DMS79 treated with DMSO at 0.1 percent for 48 hours (cell line): Measurements from ENCODE around the gene CLDN3.
"Not testable (repeated sequence)": the region's sequence is repeated elsewhere in the genome, so short reads cannot be mapped to it uniquely, and the experiment has no call there.

Experiments used
- DNase-seq: peaks from one replicate; lab custom pipeline; 2025; lab: John Stamatoyannopoulos, UW

CLDN3 gene, protein sequence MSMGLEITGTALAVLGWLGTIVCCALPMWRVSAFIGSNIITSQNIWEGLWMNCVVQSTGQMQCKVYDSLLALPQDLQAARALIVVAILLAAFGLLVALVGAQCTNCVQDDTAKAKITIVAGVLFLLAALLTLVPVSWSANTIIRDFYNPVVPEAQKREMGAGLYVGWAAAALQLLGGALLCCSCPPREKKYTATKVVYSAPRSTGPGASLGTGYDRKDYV

DNA sequence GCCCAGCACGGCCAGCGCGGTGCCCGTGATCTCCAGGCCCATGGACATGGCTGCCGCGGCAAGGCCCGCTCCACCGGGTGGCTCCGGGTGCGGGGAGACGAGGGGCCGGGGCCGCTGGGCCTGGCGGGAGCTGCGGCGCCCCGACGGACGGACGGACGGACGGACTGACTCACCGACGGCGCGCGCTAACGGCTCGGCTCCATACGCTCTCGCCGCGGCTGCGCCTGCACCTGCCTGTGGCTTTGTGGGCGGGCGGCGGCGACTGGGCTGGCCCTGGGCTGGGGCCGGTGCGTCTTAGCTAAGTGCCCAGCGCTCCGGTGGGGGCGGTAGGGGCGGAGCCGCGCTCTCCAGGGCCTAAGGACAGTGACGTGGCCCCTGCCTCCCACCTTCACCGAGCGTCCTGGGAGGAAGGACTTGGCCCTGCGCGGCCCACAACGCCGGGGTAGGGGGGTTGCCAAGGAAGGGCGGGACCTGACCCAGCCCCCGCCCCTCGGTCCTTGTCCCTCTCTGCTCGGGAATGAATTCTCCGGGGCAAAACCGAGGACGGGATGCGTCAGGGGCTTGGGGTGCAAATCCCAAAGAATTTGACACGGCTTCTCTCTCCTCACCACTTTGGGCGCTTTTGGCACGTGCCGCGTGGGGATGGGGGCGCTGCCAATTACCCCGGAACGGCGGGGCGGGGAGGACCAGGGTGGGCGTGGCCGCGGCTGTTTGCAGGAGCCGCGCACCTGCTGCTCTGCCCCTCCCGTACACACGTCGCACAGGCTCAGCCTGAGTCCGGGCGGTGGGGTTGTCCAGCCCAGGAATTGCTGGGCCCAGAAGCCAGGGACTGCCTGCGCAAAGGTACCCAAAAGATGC, at the start of gene CLDN3:
TSS of gene CLDN3 (minus strand) at position 269 of the 858 bp plus-strand sequence. CDS start at position 48, 221 bp downstream.
- peak; percentile 93 for DNase-seq

DNA sequence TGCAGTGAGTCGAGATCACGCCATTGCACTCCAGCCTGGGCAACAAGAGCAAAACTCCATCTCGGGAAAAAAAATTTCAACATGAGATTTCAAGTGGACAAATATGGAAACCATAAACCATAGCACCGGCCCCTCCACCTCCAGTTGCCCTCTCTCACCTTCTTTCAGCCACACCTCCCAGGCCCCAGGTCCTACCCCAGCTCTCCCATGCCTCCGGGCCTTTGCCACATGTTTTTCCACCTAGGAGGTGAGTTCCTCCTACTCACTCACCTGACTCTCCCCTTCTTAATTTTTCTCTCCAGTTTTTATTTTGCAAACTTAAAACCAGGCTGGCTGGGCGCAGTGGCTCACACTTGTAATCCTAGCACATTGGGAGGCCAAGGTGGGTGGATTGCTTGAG, 47.1 kb upstream of the CLDN3 start:
- no peak for DNase-seq

DNA sequence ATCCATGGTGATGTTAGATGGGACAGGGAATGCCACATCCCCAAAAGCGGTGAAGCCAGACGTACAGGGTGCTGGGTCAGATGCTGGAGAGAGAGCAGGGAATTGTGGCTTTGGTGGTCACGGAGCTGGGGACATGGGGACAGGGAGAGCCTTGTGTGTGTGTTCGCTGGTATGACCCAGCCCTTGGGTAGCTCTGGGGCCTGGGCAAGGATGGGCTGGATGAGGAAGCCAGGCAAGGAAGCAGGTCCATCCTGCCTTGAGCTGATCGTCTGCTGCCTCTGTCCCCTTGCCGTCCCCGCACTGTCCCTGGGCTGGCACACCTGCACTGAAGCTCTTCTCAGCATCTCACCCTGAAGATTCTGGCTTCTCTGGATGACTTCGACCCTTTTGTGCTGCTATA, 45.4 kb upstream of the CLDN3 start:
- DNase-seq = no peak

DNA sequence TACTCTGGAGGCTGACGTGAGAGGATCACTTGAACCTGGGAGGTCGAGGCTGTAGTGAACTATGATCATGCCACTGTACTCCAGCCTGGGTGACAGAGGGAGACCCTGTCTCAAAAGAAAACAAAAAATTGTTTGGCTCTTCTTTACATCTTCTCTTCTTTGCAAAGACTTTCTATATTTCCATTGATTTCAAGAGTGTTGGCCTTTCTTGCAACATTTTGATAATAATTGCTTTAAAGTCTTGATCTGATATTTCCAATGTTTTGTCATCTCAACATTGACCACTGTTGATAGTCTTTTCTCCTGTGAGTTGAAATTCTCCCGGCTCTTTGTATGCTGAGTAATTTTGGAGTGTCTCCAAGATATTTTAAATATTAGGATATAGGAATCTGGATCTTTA, 42.9 kb upstream of the CLDN3 start:
- DNase-seq = no peak

DNA sequence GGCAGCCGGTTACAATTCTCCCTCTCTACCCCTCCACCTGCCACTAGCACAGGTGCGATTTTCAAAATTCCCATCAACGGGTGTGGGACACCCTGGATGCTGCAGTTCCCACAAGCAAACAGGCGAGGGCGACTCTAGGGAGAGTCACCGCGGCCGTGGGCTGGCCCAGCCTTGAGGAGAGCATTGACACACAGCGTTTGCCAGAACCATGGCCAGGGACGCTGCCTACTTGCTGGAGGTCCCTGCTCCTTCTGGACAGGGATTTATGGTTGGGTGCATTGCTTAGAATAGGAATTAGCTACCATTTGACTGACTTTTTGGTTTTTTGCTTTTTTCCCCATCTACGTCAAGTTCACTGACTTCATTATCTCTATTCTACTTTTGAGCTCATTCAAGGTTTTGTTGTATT, 41.7 kb upstream of the CLDN3 start:
- DNase-seq = no peak

DNA sequence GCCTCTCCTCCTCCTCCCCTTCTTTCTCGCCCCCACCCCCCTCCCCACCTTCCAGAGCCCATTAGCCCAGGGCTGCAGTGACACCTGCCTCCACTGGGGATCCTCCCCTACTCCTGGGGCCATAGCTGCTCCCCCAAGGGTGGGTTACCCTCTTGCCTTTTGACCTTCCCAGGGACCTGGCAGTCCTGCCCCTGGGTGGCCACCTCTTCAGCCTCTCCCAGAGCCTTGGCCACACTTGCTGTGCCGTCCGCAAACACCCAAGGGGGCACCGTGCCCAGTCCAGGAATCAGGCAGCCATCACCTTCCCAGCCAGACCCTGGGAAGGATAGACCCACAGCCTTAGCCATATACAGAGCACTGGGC, 40.9 kb upstream of the CLDN3 start:
- DNase-seq = no peak

DNA sequence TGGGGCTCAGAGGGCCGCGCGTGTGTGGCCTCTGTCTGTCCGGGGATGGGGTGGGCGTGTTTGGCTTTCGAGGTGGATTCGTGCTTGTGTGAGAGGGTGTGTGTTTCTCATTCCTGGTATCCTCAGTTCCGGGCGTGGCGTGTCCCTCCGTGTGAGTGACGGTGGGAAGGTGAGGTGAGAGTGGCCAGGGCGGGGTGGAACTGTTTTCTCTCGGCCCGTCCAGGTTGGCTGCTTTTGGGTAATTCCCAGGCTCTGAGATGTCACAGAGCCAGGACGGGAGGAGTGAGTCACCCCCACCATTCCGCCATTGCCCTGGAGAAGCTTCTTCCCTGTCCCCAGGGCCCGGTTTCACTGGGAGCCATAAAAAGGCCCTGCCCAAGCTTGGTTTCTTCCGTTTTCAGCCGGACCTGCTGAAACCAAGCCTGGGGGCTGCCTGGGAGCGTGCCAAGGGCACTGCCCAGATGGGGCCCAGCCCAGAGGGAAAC, 39.4 kb upstream of the CLDN3 start:
- no peak for DNase-seq

DNA sequence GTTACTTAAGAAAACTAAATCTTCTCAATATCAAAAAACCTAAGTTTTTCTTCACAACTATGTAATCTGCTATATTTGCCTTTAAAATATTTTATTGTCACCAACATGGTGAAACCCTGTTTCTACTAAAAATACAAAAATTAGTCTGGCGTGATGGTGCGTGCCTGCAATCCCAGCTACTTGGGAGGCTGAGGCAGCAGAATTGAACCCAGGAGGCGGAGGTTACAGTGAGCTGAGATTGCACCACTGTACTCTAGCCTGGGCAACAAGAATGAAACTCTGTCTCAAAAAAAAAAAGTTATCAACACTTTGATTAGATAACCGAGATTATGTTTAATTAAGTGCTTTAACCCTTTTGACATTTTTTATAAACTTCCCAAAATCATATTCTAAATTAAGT, 32.4 kb upstream of the CLDN3 start:
- no peak for DNase-seq

DNA sequence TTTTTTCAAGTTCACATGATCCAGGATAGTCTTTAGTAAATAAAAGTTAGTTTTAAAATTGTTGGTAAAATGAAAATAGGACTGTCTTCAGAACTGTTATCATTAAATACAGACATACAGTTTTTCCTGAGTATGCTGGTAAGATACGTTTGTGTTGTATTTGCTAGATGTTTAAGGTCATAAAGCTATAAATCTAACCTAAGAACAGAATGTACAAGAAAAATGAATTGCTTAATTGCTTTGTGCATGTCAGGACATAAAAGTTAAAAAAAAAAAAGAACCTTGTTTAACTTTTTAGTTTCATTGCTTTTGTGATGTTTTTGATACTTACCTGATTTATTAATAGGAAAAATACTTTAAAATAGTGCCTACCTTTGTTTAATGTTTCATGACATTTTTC, 31.5 kb upstream of the CLDN3 start:
- no peak for DNase-seq

DNA sequence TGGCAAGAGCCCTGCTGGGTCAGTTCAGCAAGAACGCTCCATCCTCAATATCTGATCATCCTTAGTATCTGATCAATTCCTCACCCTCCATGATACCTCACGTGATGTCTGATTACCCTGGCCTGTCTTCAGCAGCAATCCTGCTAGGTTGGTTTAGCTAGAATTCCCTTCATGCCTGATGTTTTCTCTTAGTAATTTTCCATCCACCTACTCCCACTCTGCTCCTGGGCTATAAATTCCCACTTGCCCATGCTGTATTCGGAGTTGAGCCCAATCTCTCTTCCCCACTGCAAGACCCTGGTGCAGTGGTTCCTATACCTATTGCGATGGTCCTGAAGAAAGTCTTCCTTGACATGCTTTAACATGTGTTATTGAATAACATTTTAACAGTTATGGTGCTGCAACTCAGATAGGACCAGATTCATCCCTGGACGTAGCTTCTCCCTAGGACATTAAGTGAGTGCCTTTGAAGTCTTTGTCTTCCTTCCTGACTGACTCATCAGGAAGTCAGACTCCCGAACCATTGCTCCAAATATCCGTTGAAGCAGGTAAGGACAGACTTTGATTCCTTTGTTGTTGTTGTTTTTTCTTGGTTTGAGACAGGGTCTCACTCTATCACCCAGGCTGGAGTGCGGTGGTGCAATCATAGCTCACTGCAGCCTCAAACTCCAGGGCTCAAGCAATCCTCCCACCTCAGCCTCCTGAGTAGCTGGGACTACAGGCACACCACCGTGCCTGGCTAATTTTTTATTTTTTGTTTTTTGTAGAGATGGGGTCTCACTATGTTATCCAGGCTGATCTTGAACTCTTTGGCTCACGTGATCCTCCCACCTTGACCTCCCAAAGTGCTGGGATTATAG, 29.4 kb upstream of the CLDN3 start:
- no peak for DNase-seq

DNA sequence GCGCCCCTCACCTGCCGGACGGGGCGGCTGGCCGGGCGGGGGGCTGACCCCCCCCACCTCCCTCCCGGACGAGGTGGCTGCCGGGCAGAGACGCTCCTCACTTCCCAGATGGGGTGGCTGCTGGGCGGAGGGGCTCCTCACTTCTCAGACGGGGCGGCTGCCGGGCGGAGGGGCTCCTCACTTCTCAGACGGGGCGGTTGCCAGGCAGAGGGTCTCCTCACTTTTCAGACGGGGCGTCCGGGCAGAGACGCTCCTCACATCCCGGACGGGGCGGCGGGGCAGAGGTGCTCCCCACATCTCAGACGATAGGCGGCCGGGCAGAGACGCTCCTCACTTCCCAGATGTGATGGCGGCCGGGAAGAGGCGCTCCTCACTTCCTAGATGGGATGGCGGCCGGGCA, 27.1 kb upstream of the CLDN3 start:
- not testable (repeated sequence) for DNase-seq

DNA sequence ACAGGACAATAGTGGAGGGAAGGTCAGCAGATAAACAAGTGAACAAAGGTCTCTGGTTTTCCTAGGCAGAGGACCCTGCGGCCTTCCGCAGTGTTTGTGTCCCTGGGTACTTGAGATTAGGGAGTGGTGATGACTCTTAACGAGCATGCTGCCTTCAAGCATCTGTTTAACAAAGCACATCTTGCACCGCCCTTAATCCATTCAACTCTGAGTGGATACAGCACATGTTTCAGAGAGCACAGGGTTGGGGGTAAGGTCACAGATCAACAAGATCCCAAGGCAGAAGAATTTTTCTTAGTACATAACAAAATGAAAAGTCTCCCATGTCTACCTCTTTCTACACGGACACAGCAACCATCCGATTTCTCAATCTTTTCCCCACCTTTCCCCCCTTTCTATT, 26.6 kb upstream of the CLDN3 start:
- not testable (repeated sequence) for DNase-seq

DNA sequence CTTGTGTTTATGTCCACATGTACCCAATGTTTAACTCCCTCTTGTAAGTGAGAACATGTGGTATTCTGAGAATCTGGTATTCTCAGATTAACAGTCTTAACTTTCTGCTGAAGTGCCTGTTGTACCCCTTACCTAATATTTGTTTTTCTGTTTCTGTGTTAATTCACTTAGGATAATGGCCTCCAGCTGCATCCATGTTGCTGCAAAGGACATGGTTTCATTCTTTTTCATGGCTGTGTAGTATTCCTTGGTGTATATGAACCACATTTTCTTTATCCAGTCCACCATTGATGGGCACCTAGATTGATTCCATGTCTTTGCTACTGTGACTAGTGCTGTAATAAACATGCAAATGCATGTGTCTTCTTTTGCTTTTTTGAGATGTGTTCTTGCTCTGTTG, 25.1 kb upstream of the CLDN3 start:
- DNase-seq = not testable (repeated sequence)

DNA sequence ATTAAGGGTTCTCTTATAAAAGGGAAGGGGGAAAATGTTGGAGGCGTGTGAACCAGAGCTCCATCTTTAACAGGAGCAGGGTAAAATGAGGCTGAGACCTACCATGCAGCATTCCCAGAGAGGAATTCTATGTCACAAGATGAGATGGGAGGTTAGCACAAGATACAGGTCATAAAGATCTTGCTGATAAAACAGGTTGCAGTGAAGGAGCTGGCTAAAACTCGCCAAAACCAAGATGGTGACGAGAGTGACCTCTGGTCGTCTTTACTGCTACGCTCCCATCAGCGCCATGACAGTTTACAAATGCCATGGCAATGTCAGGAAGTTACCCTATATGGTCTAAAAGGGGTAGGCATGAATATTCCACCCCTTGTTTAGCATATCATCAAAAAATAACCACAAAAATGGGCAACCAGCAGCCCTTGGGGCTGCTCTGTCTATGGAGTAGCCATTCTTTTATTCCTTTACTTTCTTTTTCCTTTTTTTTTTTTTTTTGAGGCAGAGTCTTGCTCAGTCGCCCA, 21.2 kb upstream of the CLDN3 start:
- not testable (repeated sequence) for DNase-seq

DNA sequence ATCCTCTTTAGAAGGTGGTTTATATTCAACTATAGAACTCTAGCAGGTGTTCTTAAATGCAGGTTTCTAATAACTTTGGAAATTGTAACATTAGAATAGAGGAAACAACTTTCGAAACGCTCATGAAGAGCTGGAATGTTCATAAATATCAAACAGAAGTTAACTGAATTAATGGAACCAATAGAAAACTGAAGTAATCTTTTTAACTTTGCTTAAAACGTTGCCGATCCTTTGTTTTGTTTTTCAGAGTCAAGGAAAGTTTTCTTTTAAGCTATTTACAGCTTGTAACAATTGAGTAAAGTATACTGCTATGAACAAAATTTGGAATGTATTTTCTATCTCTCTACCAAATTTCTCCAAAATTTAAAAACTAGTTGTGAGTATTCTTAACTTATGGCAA, 19.0 kb upstream of the CLDN3 start:
- DNase-seq = no peak

DNA sequence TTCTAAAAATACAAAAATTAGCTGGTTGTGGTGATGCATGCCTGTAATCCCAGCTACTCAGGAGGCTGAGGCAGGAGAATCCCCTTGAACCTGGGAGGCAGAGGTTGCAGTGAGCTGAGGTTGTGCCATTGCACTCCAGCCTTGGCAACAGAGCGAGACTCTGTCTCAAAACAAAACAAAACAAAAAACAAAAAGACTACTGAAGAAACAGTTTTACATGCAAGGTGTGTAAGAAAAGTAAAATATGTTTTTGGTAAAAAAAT, 17.6 kb upstream of the CLDN3 start:
- not testable (repeated sequence) for DNase-seq

DNA sequence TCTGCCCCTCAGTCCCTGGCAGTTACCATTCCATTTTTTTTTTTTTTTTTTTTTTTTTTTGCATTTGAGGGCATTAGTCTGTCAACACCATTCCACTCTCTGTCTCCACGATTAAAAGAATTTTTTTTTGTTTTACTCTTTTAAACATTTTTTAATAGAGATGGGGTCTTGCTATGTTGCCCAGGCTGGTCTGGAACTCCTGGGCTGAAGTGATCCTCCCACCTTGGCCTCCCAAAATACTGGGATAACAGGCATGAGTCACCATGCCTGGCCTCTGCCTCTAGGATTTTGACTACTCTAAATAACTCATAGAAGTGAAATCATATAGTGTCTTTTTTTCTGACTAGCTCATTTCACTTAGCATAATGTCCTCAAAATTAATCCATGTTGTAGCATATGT, 16.5 kb upstream of the CLDN3 start:
- DNase-seq = no peak

DNA sequence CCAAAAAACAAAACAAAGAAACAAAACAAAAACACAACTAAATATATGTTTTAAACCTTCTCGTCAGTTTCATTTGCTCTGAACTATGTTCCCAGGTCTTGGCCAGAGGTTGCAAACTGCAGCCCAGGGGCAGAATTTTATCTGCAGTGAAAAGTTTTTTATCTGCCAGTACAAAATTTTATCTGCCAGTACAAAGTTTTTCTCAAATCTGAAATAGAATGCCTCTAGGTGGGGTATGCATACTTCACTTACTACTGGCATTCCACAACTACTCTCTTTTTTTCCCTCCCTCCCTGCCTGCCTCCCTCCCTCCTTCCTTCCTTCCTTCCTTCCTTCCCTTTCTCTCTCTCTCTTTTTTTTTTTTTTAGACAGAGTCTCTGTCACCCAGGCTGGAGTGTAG, 9.4 kb upstream of the CLDN3 start:
- no peak for DNase-seq

DNA sequence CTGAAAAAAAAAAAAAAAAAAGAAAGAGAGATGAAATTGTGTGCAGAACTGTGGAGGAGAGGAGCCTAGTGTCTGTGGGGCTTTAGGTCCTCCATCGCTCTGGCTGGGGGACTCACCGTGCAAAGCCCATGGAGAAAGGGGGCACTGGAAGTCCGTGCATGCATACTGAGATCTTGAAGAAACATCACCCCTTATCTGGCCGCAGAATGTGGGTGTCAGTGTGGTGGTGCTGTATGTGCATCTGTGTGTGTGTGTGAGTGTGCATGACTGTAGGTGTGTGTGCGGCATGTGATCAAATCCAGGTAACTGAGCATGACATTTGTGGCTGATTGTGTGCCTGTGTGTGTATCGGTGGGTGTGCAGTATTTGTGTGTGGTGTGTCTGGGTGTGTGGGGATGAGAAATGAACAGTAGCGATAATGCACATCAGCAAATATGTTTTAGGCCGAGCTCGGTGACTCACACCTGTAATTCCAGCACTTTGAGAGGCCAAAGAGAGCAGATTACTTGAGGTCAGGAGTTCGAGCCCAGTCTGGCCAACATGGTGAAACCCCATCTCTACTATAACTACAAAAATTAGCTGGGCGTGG, 8.8 kb upstream of the CLDN3 start:
- no peak for DNase-seq

DNA sequence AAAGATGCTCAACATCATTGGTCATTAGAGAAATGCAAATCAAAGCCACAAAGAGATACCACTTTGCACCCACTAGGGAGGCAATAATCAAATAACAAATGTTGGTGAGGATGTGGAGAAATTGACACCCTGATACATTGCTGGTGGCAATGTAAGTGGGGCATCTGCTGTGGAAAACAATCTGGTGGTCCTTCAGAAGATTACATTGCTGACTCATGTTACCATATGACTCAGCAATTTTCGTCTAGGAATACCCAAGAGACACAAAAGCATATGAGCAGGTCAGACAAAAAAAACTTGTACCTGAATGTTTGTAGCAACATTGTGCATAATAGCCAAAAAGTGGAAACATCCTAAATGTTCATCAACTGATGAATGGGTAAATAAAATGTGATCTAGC, 4.9 kb upstream of the CLDN3 start:
- no peak for DNase-seq

DNA sequence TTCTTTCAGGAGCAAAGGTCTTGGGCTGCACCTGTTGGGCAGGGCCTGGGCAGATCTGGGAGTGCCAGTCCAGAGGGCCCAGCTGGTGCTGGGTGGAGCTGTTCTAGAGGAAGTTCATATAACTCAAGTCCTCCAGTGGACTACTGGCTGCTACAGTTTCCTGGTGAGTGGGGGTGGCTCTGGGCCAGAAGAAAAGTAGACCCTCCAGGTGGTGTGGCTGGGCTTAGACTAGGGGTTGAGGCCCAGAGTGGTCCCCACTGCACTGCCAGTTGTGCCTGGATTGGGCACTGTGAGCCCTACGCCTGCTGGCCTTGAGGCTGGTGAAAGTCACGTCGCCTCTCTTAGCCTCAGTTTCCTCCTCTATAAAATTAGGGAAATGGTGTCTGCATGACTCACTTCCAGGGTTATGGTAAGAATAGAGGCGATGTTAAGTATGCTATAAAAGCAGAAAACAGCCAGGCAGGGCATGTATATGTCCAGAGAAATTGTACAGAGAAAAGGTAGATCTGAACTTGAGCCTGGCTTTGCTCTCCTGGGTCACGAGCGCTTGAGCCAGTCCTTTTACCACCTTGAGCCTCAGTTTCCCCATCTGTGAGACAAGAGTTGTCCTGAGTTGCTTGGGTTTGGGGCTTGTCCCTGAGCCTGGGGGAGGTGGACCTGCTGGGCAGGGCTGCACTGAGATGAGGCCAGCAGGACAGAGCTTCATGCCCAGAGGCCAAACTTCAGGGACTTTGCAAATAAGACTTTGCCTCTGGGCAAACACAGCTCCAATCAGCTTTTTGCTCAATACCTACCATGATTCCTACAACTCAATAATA, 3.8 kb upstream of the CLDN3 start:
- DNase-seq = no peak
